ENCODE results near the gene UBE2O. TPM values are rescaled to one million over a fixed set of nuclear protein-coding genes. Genes with fewer than 3 reads are reported as not detected.
A peak's percentile ranks its signal among the peaks of the same experiment; 100 is the strongest.

UBE2O gene
- 10 to 100 TPM; 20.5 to 55.5 (median 27.7) TPM for total RNA-seq

DNA sequence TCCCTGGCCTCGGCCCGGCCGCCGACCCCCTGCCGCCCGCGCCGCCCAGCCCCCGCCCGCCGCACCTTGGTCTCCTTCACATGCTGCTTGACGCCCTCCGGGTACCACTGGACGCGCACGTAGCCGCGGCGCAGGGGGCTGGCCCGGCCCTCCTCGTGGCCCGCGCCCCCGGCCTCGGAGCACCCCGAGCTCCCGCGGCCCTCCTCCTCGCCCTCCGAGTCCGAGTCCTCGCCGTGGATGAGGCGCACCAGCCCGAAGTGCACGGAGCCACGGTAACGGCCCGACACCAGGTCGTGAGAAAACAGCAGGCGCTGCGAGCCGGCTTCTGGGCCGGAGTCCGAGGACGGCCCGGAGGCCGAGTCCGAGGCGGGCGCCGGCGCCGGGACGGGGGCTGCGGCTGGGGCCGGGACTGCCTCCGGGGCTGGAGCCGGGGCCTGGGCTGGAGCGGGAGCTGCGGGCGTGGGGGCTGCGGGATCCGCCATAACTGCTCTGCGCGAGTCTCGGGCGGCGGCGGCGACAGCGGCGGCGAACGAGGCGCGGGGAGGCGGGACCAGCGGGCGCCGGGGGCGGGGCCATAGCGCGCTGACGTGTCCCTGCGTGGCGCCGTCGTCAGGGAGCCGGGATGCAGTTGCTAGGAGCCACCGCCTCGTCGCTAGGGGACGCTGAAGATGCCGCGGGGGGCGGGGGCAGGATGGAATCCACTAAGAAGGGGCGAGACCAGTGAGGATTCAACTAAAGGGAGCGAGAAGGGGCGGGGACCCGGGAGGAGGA is at the start of gene UBE2O:
UBE2O (minus strand) TSS at position 493 of the 771 bp plus-strand sequence; CDS start at position 482, 11 bp downstream.
- H3K27me3 ChIP-seq, result no peaks in the 10 kb centered on the region
- no peak for TF ChIP-seq EP300 (IDR thresholded peaks at IDR 0.05)
- peak in 2 of 4 donors; percentile 73 to 76 for TF ChIP-seq POLR2A (IDR thresholded peaks at IDR 0.05)
- peak in 1 of 2 donors; percentile 51 for TF ChIP-seq POLR2AphosphoS5 (IDR thresholded peaks at IDR 0.05)
- TF ChIP-seq, protein P1, sequence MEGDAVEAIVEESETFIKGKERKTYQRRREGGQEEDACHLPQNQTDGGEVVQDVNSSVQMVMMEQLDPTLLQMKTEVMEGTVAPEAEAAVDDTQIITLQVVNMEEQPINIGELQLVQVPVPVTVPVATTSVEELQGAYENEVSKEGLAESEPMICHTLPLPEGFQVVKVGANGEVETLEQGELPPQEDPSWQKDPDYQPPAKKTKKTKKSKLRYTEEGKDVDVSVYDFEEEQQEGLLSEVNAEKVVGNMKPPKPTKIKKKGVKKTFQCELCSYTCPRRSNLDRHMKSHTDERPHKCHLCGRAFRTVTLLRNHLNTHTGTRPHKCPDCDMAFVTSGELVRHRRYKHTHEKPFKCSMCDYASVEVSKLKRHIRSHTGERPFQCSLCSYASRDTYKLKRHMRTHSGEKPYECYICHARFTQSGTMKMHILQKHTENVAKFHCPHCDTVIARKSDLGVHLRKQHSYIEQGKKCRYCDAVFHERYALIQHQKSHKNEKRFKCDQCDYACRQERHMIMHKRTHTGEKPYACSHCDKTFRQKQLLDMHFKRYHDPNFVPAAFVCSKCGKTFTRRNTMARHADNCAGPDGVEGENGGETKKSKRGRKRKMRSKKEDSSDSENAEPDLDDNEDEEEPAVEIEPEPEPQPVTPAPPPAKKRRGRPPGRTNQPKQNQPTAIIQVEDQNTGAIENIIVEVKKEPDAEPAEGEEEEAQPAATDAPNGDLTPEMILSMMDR (IDR thresholded peaks at IDR 0.05), result peak in 5 of 6 experiments; percentile 9 to 69 (median 48)
- DNase-seq, result peak; percentile 87 to 99
- H3K36me3 ChIP-seq, result no peaks in the 10 kb centered on the region
- H3K4me1 ChIP-seq, result peaks cover 10 to 23% (median 15%) of the 10 kb centered on the region in 4 donors
- H3K4me3 ChIP-seq, result peak within 1 kb of the TSS; percentile 76 to 91 (median 83)
- peak; percentile 93 to 99 for ATAC-seq (ENCODE audit: low FRiP score in 2 of 2)
- peak within 1 kb of the TSS; percentile 67 to 85 (median 70) for H3K27ac ChIP-seq
- WGBS, 2 donors, result 1 to 2% methylated on average over 22 to 57 of the region's 101 CpGs
- H3K9me3 ChIP-seq, result no peaks in the 10 kb centered on the region

DNA sequence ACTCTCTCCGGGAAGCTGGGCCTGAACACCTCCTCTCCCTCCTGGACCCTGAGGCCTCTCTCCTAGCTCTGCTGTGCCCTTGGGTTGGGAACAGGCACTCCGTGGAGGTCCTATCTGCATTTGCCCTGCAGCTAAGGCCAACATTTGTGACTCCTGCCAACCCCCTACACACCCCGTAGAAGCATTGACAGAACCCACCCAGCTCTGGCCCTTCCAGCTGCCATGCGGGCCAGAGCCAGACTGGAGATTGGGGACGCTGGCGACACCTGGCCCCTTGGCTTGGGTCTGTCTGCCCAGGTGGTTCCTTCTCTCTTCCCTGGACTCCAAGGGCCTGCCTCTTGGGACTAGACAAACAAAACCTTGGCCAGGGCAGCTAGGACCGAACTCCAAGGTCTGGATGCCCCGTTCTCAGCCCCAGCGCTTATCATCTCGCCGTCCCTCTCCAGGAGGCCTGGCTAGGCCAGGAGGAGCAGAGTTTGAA is 48.9 kb upstream of the UBE2O start:
- 48 to 68% methylated on average over 3 to 11 of the region's 11 CpGs for WGBS, 2 donors
- Histone ChIP-seq H3K4me1 (peaks cover 44 to 55% (median 48%) of the 10 kb centered on the region in 4 donors), H3K9me3 (no peaks in the 10 kb centered on the region), H3K27ac (peak overlapping the region; percentile 91 to 95 (median 94)), H3K36me3 (no peaks in the 10 kb centered on the region), H3K27me3 (no peaks in the 10 kb centered on the region), H3K4me3 (peak overlapping the region in 3 of 4 donors; percentile 74 to 82 (median 75))
- ATAC-seq (ENCODE audit: low FRiP score in 2 of 2) (no peak), DNase-seq (no peak)
- TF ChIP-seq EP300 (IDR thresholded peaks at IDR 0.05), result no peak
- peak in 1 of 2 donors; percentile 6 for TF ChIP-seq POLR2AphosphoS5 (IDR thresholded peaks at IDR 0.05)

DNA sequence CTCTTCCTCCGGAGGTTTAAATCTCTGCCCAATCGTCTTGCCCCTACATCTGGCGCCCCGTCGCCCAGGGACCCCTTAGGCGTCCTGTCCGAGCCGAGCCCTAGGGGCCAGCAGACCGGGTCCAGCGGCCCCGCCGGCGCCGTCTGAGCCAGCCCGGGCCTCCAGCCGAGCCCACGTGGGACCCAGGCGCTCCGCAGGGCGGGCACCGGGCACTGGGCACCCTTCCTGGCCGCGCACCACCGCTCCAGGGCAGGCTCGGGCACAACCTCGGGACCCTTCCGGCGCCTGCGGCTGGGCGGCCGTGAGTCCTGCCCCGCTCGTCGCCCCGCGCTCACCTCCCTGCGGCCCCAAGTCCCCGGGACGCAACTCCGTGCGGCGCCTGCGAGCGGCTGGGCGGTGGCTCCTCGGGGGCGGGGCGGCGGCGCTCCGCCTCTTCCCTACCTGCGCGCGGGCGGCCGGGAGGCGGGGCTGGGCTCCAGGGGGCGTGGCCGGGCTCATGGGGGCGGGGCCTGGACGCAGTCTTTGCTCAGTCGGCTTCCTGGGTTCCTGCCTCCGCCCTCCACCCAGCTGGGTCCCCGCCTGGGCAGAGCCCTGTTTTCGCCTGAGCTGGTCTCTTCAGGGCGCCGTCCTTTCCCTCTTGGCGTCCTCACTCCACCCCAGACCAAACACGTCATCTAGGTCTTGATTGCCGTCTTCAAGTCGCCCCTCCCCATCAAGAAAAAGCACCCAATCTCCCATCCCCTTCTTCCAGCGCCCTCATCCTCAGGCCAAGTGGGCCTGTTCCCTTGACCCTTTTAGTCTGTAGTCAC is 48.3 kb upstream of the UBE2O start, which contains the start of gene RHBDF2:
RHBDF2 (minus strand) TSS at position 406 of the 809 bp plus-strand sequence. CDS start 19,899 bp downstream, outside the sequence.
- Histone ChIP-seq H3K4me1 (peaks cover 45 to 55% (median 51%) of the 10 kb centered on the region in 4 donors), H3K27ac (peak within 1 kb of the TSS; percentile 91 to 95 (median 94)), H3K27me3 (no peaks in the 10 kb centered on the region), H3K36me3 (no peaks in the 10 kb centered on the region), H3K9me3 (no peaks in the 10 kb centered on the region), H3K4me3 (peak within 1 kb of the TSS; percentile 71 to 82 (median 74))
- TF ChIP-seq, protein P1 (IDR thresholded peaks at IDR 0.05), result peak in 3 of 6 experiments; percentile 10 to 37 (median 24)
- peak; percentile 85 for TF ChIP-seq POLR2AphosphoS5 (IDR thresholded peaks at IDR 0.05)
- peak in 3 of 4 donors; percentile 77 to 99 (median 82) for TF ChIP-seq POLR2A (IDR thresholded peaks at IDR 0.05)
- TF ChIP-seq EP300 (IDR thresholded peaks at IDR 0.05), result no peak
- WGBS, 2 donors, result 2 to 5% methylated on average over 8 to 25 of the region's 72 CpGs
- peak; percentile 96 to 100 for DNase-seq
- peak; percentile 93 to 95 for ATAC-seq (ENCODE audit: low FRiP score in 2 of 2)

DNA sequence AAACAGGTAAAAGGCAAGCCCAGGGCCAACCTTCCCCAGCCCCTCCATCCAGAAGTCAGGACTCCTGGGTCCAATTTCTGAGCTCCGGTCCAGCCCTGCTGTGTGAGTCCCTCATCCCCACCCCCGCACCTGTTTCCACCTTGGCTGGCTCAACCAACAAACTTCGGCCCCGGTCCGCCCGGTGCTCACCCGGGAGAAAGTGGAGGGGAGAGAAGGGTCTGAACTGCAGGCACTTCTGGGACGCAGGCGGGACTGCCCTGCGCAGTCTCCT is 47.7 kb upstream of the UBE2O start:
- Histone ChIP-seq H3K4me1 (peaks cover 47 to 58% (median 53%) of the 10 kb centered on the region in 4 donors), H3K27ac (peak overlapping the region; percentile 91 to 95 (median 94)), H3K9me3 (no peaks in the 10 kb centered on the region), H3K36me3 (no peaks in the 10 kb centered on the region), H3K4me3 (peak overlapping the region; percentile 71 to 82 (median 74)), H3K27me3 (no peaks in the 10 kb centered on the region)
- 3 to 10% methylated on average over 6 to 10 of the region's 10 CpGs for whole genome bisulfite sequencing, 2 donors
- DNase-seq (no peak), ATAC-seq (ENCODE audit: low FRiP score in 2 of 2) (no peak)
- TF ChIP-seq POLR2A (IDR thresholded peaks at IDR 0.05) (no peak), EP300 (IDR thresholded peaks at IDR 0.05) (no peak), POLR2AphosphoS5 (IDR thresholded peaks at IDR 0.05) (no peak)
- TF ChIP-seq, protein P1 (IDR thresholded peaks at IDR 0.05), result no peak

All from upper lobe of left lung (tissue), 6 donors.